Stimulated activated naive CD8-positive, alpha-beta T cell treated with anti-CD3 and anti-CD28 coated beads, Interleukin-15, Interleukin-2, amounts not matched to agents 100 U/mL and 50 U/mL, for 24 hours (primary cell): ENCODE results near the gene TC2N.
"Not testable (repeated sequence)": the region's sequence is repeated elsewhere in the genome, so short reads cannot be mapped to it uniquely, and the experiment has no call there.

Experiments used
- ATAC-seq: fragments of 150-1000 bp; cut with Tn5 transposase; one replicate; pipeline ENCODE4 v1.10.0; 2021
- DNase-seq: peaks from one replicate; pipeline ENCODE4 v3.0.0; 2021

TC2N gene

DNA sequence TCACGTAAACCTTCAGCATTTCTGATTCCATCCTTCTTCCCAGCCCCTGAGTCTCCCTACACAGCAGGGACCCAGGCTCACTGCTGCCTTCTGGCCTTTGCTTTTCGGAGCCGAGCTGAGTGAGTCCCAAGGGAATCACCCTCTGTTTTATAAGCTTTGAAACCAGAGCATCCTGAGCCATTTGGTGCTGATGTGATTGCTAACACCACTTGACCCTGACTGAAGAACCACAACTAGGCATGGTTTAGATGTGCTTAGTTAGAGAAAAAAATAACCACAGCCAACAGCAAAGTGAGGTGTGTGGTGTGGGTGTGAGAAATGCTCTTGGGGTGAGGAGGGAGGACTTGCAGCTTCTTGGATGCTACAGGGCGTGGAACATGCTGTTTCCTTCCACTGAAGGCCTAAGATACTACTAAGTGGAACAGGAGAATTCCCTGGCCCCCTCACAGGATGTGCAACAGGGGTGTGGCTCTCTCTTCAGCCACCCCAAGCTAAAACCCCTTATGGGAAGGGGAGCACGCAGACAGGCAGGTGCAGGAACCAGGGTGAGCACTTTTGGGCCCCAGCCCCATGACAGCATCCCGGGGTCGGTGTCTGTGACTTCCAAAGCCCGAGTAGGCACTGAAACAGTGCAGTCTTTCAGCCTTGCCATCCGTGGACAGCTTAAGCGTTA is at the start of gene TC2N:
TC2N (minus strand) TSS at position 221 of the 673 bp plus-strand sequence. CDS start 53,767 bp downstream, outside the sequence.
- peak; percentile 59 for ATAC-seq
- DNase-seq, result peak; percentile 50

DNA sequence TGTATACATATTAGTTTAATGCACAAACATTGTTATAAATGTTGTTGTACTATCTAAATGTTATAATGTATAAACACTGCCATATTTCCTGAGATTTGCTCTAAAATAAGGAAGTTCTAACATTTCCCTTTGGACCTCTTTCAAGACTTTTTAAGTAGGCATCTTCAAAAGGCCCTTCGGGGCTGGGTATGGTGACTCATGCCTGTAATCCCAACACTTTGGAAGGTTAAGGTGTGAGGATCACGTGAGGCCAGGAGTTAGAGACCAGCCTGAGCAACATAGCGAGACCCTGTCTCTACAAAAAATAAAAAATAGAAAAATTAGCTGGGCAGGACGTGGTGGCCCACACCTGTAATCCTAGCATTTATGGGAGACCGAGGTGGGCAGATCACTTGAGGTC is 44.7 kb upstream of the TC2N start:
- no peak for ATAC-seq

DNA sequence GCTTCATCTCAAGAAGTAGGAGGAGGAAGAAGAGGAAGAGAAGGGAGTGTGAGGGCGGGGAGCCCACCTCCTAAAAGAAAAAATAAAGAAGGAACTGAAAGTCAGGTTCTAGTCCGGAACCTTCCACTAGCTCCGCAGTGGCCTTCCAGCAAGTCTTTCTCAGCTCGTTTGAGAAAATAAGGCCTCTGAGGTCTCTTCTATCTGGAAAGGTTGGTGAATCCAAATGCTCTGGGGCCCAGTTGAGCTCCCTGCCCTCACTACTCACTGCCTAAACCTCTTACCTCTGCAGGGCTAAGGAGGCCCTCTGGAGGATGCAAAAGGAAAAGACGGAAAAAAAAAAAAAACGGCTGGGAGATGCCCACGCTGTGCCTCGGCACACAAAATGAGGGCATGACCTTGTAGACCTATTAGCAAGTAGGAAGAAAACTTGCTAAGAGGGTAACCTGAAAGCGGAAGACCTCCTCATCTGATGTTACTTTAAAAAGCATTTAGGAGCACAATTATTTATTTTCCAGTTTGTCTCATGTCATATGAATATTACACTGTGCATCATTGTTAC is 44.2 kb upstream of the TC2N start:
- ATAC-seq (peak; percentile 96), DNase-seq (peak; percentile 26)

More for the DNA sequence above, 44.7 kb upstream of the TC2N start:
- DNase-seq, result no peak

DNA sequence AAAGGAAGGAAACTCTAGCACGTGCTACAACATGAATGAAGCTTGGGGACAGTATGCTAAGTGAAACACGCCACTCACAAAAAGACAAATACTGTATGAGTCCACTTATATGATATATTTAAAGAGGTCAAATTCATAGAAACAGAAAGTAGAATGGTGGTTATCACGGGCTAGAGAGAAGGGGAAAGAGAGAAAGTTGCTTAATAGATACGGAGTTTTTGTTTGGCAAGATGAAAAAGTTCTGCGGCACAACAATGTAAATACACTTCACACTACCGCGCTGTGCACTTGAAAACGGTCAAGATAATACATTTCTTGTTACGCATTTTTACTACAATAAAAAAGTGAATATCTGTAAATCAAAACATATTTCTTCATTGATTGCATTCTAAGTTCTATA is 42.9 kb upstream of the TC2N start:
- DNase-seq (no peak), ATAC-seq (no peak)

DNA sequence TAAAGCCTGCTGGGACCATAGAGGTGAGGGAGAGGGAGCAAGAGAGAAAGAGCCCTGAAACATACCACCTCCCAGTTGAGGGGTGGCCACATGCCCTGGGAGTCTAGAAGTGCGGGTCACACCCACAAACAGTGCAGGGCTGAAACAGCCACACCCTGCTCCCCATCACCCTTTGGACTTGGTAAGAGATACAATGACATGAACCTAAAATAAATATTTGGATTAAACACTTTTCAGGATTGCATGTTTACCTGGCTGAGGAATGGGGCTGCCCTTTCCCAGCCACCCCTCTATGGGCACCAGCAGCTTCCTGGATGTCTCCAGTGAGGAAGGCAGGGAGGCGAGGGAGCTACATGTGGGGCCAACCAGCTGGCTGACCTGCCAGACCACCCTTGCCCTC is 39.0 kb upstream of the TC2N start:
- DNase-seq (no peak), ATAC-seq (no peak)

DNA sequence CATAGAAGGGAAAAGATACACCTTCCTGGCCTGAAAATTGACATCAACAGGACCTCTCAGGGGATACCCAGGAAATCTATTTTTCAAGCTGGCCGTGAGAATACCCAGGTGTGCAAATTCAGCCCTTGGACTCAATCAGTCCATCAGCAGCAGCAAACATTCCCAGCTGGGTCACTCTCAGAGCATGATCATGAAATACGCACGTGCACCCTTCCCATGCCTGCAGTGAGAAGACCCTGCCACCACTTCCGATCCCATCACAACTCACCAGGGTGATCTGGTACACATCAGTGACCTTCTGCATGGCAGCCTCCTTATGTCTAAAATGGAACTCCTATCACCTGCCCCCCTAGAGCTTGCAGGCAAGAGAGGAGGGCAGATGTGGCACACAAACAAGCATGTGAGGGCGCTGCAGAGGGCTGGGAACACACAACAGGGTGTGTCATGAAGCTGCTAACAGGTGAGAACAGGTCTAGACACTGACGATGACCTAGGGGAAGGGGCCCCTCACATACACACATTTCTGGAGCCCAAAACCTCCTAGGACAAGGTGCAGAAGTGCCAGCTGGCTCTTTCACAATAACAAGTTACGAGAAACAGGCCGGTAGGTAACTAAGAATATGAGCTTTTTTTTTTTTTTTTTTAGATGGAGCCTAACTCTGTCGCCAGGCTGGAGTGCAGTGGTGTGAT is 37.8 kb upstream of the TC2N start:
- ATAC-seq, result no peak
- no peak for DNase-seq

DNA sequence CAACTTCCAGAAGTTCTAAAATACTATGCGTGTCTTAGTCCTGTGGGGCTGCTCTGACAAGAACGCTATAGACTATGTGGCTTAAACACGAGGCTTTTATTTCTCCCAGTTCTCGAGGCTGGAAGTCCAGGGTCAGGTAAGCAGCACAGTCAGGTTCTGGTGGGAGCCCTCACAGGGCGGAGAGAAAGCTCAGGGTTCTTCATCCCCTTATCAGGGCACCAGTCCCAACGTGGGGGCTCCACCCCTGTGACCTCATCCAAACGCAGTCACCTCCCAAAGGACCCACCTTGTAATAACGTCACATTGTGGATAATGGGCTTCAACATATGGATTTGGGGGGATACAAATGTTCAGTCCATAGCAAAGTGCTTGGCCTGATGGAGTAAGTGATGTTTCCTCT is 37.1 kb upstream of the TC2N start:
- ATAC-seq (no peak), DNase-seq (no peak)

DNA sequence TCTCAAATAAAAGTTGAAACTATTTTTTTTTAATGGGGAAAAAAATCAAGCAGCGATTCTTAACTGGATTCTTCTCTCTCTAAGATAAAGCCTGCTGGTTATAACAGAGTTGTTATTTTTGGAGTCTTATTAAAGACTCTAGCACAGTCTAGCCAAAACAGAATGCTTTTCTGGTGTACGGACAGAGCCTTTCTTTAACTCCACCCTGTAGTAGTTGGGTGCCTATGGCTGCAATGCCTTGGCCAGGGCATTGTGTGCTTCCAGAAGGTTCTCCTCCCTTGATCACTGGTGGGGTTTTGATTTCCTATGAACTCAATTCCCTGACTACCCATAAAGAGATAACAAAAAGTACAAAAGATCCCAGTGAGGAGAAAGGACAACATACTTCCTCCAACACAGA is 35.7 kb upstream of the TC2N start:
- DNase-seq, result no peak
- no peak for ATAC-seq

DNA sequence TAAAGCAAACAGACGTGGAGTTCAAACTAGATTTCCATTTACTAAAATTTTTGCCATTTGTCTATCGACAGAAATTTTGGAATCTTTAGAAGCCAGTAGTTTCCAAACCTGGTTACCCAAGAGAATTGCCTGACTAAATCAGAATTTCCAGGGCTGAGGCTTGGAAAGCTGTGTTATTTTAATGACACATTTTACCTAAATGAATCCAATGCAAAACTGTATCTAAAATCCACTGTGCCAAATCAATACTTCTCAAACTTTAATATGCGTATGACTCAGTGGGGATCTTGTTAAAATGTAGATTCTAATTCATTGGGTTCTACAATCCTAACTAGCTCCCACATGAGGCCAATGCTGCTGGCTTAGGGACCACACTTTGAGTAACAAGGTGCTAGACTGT is 35.0 kb upstream of the TC2N start:
- DNase-seq (no peak), ATAC-seq (no peak)

DNA sequence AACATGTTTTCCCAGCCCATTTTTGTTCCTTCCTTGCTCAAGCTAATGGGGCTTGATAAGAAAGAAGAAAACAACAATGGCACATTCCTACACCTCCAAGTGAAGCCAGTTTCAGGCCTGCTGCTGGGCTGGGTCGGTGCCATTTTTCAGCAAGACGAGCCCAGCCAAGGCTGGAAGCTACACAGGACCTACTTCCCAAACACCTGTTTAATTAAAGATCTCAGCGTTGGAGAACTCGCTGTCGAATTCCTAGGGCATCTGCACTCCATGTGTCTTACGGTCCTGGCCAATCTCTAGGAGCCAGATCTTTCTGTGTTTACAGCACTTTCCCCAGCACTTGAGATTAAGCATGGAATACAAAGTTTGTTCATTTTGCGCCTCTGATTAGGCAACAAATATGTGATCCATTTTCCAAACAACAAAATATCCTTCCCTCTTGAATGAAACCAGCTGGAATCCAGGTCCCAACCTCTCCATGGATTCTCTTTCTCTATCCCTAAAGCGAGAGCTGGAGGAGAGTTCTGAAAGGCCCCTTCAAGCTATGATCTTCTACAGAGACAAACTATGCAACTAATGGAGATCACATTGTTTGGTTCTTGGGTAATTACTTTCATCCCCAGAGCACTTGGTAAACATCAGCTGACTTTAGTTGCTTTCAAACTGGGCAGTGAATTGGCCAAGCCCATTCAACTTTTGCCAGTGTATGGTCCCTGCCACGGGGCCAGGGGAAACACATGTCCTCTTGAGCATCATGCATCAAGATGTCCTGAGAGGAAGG is 34.3 kb upstream of the TC2N start:
- DNase-seq (no peak), ATAC-seq (no peak)

DNA sequence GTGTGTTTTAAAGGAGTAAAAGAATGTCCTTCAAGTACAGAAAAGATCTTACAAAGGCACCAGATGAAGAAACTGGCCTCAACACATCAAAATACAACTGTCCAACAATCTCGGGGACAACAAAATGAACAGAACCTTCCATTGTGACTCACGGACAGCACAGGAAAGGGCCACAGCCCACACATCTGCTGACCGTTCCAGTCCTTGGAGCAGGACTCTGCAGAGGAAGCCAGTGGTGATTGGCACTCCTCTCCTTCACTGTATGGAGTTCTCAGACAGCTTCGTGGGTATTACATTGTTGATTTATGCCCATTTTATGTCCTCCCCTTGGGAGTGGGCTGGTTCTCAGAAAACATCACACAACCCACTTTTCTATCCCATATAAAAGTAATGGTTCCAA is 32.5 kb upstream of the TC2N start:
- DNase-seq (no peak), ATAC-seq (no peak)

DNA sequence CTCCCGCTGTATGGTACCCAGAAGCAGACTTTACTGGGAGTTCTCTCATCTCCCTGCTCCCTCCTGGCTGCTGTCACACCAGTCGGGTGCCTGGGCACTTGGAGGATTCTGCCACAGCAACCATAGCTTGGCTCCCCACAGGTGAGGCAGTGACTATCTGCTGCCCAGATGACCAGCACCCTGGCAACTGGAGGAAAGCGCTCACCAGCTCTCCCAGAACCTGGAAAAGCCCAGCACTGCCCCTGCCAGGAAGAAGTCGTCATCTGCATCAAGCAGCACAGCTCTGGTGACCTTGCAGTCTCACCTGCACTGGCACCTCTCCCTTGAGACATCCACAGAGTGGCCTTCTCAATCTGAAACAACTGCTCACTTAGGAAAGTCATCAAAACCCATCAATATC is 31.9 kb upstream of the TC2N start:
- ATAC-seq (no peak), DNase-seq (no peak)

DNA sequence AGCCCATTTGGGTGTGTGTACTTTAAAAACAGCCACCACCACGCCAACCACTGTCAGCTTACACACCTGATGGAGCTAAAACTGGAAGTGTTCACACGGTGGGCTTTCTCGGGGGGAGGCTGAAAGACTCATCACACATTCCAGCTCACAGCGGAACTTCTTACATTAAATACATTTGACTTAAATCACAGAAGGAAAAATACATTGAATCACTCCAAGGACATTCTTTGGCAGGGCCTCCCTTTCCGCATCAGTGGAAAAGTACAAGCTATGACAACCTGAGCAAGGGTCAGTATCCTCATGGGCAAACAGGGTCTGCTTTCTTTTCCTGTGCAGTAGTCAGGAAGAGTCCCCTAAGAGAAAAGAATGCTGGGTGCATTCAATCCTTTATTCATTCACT is 31.0 kb upstream of the TC2N start:
- ATAC-seq, result no peak
- no peak for DNase-seq

DNA sequence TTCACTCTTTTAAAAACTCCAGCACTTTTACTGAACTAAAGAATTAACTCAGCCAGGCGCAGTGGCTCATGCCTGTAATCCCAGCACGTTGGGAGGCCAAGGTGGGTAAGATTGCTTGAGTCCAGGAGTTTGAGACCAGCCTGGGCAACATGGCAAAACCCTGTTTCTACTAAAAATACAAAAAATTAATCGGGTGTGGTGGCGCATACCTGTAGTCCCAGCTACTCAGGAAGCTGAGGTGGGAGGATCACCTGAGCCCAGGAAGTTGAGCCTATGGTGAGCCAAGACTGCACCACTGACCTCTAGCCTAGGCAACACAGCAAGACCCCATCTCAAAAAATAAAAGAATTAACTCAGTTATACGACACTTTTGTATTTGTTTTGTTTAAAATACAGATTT is 30.4 kb upstream of the TC2N start:
- DNase-seq, ATAC-seq: not testable (repeated sequence)

DNA sequence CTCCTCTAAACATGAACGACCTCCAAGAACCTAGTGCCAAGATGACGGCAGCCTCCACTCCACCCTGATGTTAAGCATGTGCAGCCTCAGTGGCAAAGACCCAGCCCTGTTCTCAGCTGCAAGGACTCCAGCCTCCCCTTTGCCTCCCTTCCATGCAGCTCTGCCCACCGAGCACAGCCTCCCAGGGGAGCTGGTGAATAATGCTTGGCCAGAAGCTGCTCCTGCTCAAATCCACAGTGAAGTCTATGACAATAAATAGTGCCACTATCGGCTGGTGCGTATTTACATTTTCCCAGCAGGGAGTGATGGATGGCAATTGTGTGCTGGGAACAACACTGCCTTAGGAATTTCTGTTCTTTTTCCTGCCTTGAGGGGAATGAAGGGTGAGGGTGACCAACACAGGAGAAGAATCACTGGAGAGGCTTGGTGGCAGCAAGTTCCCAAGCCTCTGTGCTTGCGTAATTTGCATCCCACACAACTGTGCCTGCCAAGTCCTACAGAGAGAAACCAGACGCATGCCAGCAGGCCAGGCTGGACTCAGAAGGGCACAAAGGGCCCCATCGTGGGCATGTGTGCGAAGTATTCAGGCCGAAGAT is 29.9 kb upstream of the TC2N start:
- DNase-seq, result no peak
- ATAC-seq, result no peak

DNA sequence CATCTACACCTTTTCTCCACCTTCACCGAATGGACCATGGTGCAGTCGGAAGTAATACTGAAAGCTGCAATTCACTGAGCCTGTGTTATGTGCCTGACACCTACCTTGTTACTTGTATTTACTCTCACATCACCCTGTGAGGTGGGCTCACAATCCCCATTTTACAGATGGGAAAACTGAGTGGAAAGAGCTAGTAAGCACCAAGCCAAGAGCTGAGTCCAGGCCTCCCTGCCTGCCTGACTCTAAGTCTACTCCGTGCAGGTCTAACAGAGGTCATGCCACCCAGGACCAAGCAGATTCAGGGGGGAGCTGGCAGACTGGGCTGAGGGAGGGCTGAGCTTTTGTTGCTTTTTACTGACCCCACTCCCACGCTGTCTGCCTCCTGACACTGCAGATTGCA is 29.1 kb upstream of the TC2N start:
- no peak for ATAC-seq
- DNase-seq, result no peak

DNA sequence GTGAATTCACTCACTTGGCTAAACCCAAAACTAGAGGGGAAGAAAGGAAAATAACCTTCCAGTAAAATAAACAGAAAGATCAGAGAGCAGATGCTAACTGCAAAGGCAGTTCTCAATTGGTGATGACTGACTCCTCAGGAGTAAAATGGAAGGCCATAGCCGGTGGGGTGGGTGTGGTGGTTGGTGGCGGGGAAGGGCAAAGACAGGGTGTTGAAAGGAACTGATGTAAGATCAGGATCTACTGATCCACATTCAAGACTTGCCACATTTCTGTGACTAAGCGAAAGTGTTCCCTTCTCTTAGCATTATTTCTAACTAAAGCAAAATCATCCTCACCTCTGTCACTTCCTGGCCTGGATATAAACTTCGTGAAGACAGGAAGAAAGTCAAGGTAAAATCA is 26.3 kb upstream of the TC2N start:
- DNase-seq (peak; percentile 38), ATAC-seq (no peak)

DNA sequence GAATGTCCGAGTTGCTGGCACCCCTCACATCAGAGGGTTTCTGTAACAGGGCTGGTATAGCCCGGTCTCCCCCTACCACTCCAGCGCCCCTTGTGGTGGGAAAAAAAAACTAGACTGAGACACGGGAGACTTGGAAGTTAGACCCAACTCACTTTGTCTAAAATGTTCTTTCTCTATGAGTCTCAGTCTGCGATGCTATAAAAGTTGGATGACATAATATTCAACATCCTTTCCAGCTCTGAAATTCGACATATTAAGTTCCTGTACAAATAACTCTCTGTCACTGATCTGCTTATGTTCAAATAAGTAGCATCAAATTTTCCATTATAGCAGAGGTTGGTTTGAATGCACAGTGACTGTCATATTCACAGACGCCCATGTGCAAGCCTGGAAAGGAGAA is 25.7 kb upstream of the TC2N start:
- ATAC-seq, result no peak

DNA sequence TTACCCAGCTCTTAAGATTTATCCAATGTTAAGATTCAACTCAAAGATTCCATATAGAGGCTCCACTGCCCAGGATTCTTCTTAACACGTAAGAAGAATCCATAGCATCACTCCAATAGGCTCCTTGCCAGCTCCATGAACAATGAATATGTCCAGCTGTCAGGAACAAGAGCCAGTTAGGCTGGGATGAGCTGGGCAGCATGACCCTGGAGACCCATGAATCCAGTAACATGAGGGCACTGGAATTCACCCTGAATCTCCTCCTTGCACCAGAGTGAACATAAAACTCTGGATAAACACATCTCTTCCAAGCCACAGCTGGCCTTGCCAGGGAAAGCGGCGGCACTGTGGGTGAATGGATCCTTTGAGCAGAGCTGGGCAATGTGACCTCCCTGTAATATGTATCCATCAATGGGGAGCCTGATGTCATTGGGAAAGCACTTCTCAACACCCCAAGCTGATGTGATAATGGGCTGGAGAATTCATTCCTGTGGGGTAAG is 24.4 kb upstream of the TC2N start:
- no peak for ATAC-seq

More for the DNA sequence above, 25.7 kb upstream of the TC2N start:
- peak; percentile 44 for DNase-seq

DNA sequence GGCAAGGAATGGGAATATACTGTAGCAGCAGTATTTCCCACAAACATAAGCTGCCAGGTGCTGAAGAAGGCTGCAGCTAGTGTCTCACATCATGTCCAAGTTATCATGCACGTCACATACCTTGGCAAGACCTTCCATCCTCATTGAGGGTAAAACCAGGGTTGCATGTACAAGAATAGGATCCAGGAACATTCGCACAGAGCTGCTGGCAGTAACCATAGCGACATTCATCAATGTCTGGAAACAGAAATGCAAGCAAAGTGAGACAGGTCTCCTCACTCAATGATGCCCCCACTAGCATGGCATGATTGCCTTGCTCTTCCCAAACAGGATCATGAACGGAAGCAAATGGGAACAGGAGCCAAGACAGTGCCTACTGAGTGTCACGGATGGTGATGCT is 23.8 kb upstream of the TC2N start:
- no peak for DNase-seq
- no peak for ATAC-seq

More for the DNA sequence above, 24.4 kb upstream of the TC2N start:
- no peak for DNase-seq

DNA sequence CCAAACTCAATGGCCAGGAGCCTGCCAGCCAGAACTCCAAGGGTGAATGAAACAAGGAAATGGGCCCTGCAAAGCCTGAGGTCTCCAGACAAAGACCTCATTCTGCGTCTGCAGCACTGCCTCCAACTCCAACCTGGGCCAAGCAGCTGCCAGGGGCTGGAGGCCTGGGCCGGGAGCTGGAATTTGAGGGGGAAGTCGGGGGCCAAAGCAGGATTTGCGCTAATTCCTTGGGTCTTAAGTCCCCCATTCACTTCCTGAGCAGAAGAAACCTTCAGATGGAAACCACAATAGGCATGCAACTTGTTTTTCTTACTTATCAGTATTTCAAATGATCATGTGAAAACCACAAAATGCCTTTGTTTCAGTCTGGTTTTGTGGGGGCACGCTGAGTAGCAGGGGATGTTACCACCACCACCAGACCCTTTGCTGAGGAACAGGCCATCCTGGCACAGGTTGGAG is 23.0 kb upstream of the TC2N start:
- DNase-seq (no peak), ATAC-seq (no peak)
